Calu3 (cell line): Measurements from ENCODE around the gene TMTC4. TPM values are rescaled to one million over a fixed set of nuclear protein-coding genes. Genes with fewer than 3 reads are reported as not detected.

ENCODE experiments used
- BruUV-seq: library from RNA; stranded (reverse); fragments of 400-500 nt; replicated peaks from 2 replicates; lab custom pipeline; 2021; lab: Mats Ljungman, UMichigan
- CTCF ChIA-PET: fragments of 300-600 bp; sonication (Branson Sonifier 250); formaldehyde crosslinking; loops from one replicate; lab custom pipeline; 2022; ENCODE audit warnings: antibody characterized with exemption; lab: Charles Lee
- DNase-seq: peaks from one replicate; pipeline ENCODE4 v3.0.0; 2022
- H3K27ac Mint-ChIP-seq: one replicate; pipeline ENCODE4 v1.8.0; 2022; ENCODE audit warnings: mixed read lengths; ENCODE audit not compliant: unreplicated experiment
- H3K27me3 Mint-ChIP-seq: one replicate; pipeline ENCODE4 v1.8.0; 2022; ENCODE audit warnings: mixed read lengths; ENCODE audit not compliant: unreplicated experiment
- H3K36me3 Mint-ChIP-seq: one replicate; pipeline ENCODE4 v1.8.0; 2022; ENCODE audit warnings: mild to moderate bottlenecking, moderate library complexity, mixed read lengths; ENCODE audit not compliant: insufficient read depth, unreplicated experiment
- H3K4me1 Mint-ChIP-seq: one replicate; pipeline ENCODE4 v1.8.0; 2022; ENCODE audit warnings: mild to moderate bottlenecking, low read depth, mixed read lengths; ENCODE audit not compliant: unreplicated experiment
- H3K4me3 Mint-ChIP-seq: one replicate; pipeline ENCODE4 v1.8.0; 2022; ENCODE audit warnings: mild to moderate bottlenecking, low read depth, moderate library complexity, mixed read lengths; ENCODE audit not compliant: unreplicated experiment
- H3K9me3 Mint-ChIP-seq: one replicate; pipeline ENCODE4 v1.8.0; 2022; ENCODE audit warnings: low read depth, mixed read lengths; ENCODE audit not compliant: unreplicated experiment
- intact Hi-C: fragments of 100-400 bp; cut with micrococcal nuclease; formaldehyde crosslinking; loops from one replicate; pipeline ENCODE4 v1.10.0; 2022; ENCODE audit not compliant: unreplicated experiment
- total RNA-seq: library from RNA; stranded (reverse); gene quantifications from 2 replicates; pipeline ENCODE4 v1.2.3, GENCODE V29; 2022
- TF ChIP-seq, protein P1 (sequence below): fragments of 200-600 bp; IDR thresholded peaks from one replicate; pipeline ENCODE4 v1.8.0; 2022; ENCODE audit warnings: antibody characterized with exemption; ENCODE audit not compliant: unreplicated experiment

TMTC4 gene
- total RNA-seq, 1 experiment from 2014 or later, result 8.2 TPM

DNA sequence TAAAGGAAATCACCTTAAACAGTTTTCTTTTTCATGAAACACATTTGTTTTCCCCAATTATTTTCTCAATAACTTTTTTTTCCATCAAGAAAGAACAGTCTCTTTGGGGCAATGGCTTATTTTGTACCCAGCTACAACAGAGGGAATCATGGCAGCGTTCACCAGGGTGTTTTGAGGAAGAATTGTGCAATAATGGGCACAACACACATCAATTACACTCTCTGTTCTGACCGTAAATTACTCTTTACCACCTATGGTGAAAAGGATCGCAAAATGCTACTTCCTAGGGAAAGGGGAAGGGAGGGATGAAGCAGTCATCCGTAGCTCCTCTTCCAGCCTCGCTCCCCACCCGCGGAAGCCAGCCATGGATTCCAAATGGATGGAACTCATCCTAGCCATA is 38.6 kb downstream of the TMTC4 start:
- Mint-ChIP-seq H3K4me1 (no peaks in the 10 kb centered on the region), H3K4me3 (no peak overlapping the region)

DNA sequence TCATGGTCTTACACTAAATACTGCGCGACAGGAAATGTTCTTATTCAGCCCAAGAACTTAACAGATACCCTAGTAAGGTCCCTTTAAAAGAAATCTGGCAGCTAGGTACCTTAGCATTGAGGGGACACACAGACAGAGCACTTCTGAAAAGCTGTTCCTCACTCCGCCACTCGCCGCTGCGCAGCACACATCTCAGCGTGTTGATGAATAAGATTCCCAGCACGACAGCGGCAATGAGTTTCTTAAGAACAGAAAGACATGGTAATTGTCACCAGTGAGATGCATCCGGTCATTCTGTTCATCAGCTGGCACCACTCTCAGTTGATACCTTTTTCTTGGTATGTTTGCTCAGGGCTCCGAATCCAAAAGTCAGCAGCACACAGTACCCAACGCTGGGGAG is 39.9 kb downstream of the TMTC4 start:
- no peaks in the 10 kb centered on the region for H3K4me1 Mint-ChIP-seq
- no peak overlapping the region for H3K4me3 Mint-ChIP-seq
- BruUV-seq, result no TSS peak
- intact Hi-C loops, result no loop called here
- no peaks in the 10 kb centered on the region for H3K36me3 Mint-ChIP-seq
- H3K27ac Mint-ChIP-seq, result no peak overlapping the region
- CTCF ChIA-PET, result no interaction called here
- H3K9me3 Mint-ChIP-seq, result no peaks in the 10 kb centered on the region
- TF ChIP-seq, protein P1, sequence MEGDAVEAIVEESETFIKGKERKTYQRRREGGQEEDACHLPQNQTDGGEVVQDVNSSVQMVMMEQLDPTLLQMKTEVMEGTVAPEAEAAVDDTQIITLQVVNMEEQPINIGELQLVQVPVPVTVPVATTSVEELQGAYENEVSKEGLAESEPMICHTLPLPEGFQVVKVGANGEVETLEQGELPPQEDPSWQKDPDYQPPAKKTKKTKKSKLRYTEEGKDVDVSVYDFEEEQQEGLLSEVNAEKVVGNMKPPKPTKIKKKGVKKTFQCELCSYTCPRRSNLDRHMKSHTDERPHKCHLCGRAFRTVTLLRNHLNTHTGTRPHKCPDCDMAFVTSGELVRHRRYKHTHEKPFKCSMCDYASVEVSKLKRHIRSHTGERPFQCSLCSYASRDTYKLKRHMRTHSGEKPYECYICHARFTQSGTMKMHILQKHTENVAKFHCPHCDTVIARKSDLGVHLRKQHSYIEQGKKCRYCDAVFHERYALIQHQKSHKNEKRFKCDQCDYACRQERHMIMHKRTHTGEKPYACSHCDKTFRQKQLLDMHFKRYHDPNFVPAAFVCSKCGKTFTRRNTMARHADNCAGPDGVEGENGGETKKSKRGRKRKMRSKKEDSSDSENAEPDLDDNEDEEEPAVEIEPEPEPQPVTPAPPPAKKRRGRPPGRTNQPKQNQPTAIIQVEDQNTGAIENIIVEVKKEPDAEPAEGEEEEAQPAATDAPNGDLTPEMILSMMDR, result no peak
- no peaks in the 10 kb centered on the region for H3K27me3 Mint-ChIP-seq
- no peak for DNase-seq

More for the DNA sequence above, 38.6 kb downstream of the TMTC4 start:
- intact Hi-C loops, result no loop called here
- TF ChIP-seq, protein P1, result no peak
- H3K27me3 Mint-ChIP-seq, result no peaks in the 10 kb centered on the region
- DNase-seq, result no peak
- no TSS peak for BruUV-seq
- no peaks in the 10 kb centered on the region for H3K9me3 Mint-ChIP-seq
- H3K27ac Mint-ChIP-seq, result no peak overlapping the region
- CTCF ChIA-PET, result no interaction called here
- H3K36me3 Mint-ChIP-seq, result no peaks in the 10 kb centered on the region

DNA sequence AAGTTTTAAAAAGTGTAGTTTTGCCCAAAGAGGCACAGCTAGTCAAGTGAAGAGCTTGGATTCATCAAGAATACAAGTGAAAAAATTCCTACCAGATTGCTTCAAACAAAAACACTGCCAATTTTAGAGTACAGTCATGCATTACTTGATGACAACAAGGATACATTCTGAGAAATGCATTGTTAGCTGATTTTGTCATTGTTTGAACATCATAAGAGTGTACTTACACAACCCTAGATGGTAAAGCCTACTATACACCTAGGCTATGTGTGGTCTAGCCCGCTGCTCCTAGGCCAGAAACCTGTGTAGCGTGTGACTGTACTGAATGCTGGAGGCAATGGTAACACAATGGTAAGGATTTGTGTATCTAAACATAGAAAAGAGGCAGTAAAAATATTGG is 41.1 kb downstream of the TMTC4 start:
- no TSS peak for BruUV-seq
- H3K4me1 Mint-ChIP-seq, result no peaks in the 10 kb centered on the region
- no peak overlapping the region for H3K27ac Mint-ChIP-seq
- intact Hi-C loops, result no loop called here
- H3K9me3 Mint-ChIP-seq, result no peaks in the 10 kb centered on the region
- DNase-seq, result no peak
- CTCF ChIA-PET, result no interaction called here
- TF ChIP-seq, protein P1, result no peak
- no peak overlapping the region for H3K4me3 Mint-ChIP-seq
- H3K27me3 Mint-ChIP-seq, result no peaks in the 10 kb centered on the region
- no peaks in the 10 kb centered on the region for H3K36me3 Mint-ChIP-seq

DNA sequence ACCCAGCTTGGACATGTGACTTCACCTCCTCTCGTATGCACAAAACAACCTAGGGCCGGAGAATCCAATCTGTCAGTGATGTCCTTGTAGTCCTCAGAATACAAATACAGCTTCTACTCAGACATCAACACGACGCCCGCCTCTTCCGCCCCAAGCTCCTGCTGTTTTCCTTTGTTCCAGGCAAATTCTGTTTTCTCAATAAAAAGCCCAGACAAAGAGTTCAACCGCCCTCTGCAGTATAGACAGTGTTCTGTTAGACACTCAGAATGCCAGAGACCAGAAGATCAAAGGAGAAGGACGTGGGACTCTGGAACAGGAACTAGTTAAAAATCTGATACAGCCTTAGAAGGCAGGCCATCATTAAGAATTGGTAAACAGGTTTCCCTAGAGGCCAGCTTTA is 44.0 kb downstream of the TMTC4 start:
- CTCF ChIA-PET, result no interaction called here
- no peaks in the 10 kb centered on the region for H3K36me3 Mint-ChIP-seq
- H3K4me1 Mint-ChIP-seq, result no peaks in the 10 kb centered on the region
- intact Hi-C loops, result no loop called here
- TF ChIP-seq, protein P1, result no peak
- no peak for DNase-seq
- H3K4me3 Mint-ChIP-seq, result no peak overlapping the region
- H3K27ac Mint-ChIP-seq, result no peak overlapping the region
- H3K27me3 Mint-ChIP-seq, result no peaks in the 10 kb centered on the region
- no TSS peak for BruUV-seq
- no peaks in the 10 kb centered on the region for H3K9me3 Mint-ChIP-seq

DNA sequence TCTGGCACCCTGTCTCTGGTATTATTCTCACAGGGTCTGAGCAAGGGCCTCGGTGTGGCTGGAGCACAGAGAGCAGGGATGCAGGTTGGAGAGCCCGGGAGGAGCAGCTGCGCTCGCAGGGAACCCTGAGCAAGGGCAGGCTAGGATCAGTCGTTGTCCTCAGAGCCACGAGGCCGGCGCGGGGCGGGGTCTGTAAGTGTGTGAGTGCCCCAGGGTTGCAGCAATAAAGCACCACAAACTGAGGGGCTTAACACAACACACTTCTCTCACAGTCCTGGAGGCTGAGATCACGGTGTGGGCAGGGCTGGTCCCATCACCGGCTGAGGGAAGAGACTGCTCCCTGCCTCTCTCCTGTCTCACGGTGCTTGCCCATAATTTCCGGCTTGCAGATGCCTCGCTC is 47.5 kb downstream of the TMTC4 start:
- Mint-ChIP-seq H3K4me1 (no peaks in the 10 kb centered on the region), H3K27me3 (no peaks in the 10 kb centered on the region), H3K27ac (no peak overlapping the region), H3K4me3 (no peak overlapping the region), H3K36me3 (no peaks in the 10 kb centered on the region), H3K9me3 (no peaks in the 10 kb centered on the region)
- CTCF ChIA-PET, result no interaction called here
- TF ChIP-seq, protein P1, result no peak
- intact Hi-C loops, result no loop called here
- no TSS peak for BruUV-seq
- DNase-seq, result no peak
